Caco-2 (cell line): ENCODE results near the gene SPESP1. TPM values are rescaled to one million over a fixed set of nuclear protein-coding genes. Genes with fewer than 3 reads are reported as not detected.

ENCODE experiments used
- BruUV-seq: library from RNA; stranded (reverse); fragments of 400-500 nt; replicated peaks from 2 replicates; lab custom pipeline; 2021; lab: Mats Ljungman, UMichigan
- CTCF ChIA-PET: fragments of 300-600 bp; sonication (Branson Sonifier 250); formaldehyde crosslinking; loops from one replicate; lab custom pipeline; 2022; ENCODE audit warnings: antibody characterized with exemption; lab: Charles Lee
- POLR2A ChIA-PET: fragments of 300-600 bp; sonication (Branson Sonifier 250); formaldehyde crosslinking; loops from one replicate; lab custom pipeline; 2022; ENCODE audit warnings: antibody characterized with exemption; lab: Charles Lee
- DNase-seq, 2 experiments: peaks; one replicate each; pipeline versions ENCODE4 v3.0.0 to v3.0.0-alpha.2; 2020 to 2022
- H3K27me3 ChIP-seq: replicated peaks from 2 replicates; pipeline ENCODE4 v1.6.0; 2011; ENCODE audit warnings: low read length; ENCODE audit not compliant: control insufficient read depth, insufficient read depth
- H3K36me3 ChIP-seq: 2 replicates; pipeline ENCODE4 v1.5.1; 2011; ENCODE audit warnings: low read length; ENCODE audit not compliant: control insufficient read depth, insufficient read depth
- H3K4me1 ChIP-seq: fragments of 250-450 bp; sonication (Bioruptor Pico); 2 replicates; pipeline ENCODE4 v1.5.1; 2020; ENCODE audit warnings: mild to moderate bottlenecking
- H3K4me3 ChIP-seq: 2 replicates; pipeline ENCODE4 v1.5.1; 2011; ENCODE audit warnings: low read depth, mild to moderate bottlenecking, control low read depth, low read length
- H3K9me3 ChIP-seq: fragments of 250-450 bp; sonication (Bioruptor Pico); 2 replicates; pipeline ENCODE4 v1.5.1; 2020; ENCODE audit warnings: mild to moderate bottlenecking, moderate library complexity
- H3K27ac Mint-ChIP-seq: one replicate; pipeline ENCODE4 v1.8.0; 2022; ENCODE audit warnings: mixed read lengths; ENCODE audit not compliant: unreplicated experiment
- H3K27me3 Mint-ChIP-seq: one replicate; pipeline ENCODE4 v1.8.0; 2022; ENCODE audit warnings: mixed read lengths; ENCODE audit not compliant: insufficient read depth, unreplicated experiment
- H3K36me3 Mint-ChIP-seq: one replicate; pipeline ENCODE4 v1.8.0; 2022; ENCODE audit warnings: mild to moderate bottlenecking, mixed read lengths; ENCODE audit not compliant: insufficient read depth, unreplicated experiment
- H3K4me1 Mint-ChIP-seq: one replicate; pipeline ENCODE4 v1.8.0; 2022; ENCODE audit warnings: low read depth, mixed read lengths; ENCODE audit not compliant: unreplicated experiment
- H3K4me3 Mint-ChIP-seq: one replicate; pipeline ENCODE4 v1.8.0; 2022; ENCODE audit warnings: mild to moderate bottlenecking, moderate library complexity, mixed read lengths; ENCODE audit not compliant: unreplicated experiment
- H3K9me3 Mint-ChIP-seq: one replicate; pipeline ENCODE4 v1.8.0; 2022; ENCODE audit warnings: mixed read lengths; ENCODE audit not compliant: unreplicated experiment
- intact Hi-C: fragments of 100-400 bp; cut with micrococcal nuclease; formaldehyde crosslinking; loops from one replicate; pipeline ENCODE4 v1.10.0; 2022; ENCODE audit not compliant: unreplicated experiment
- total RNA-seq: library from RNA; stranded (reverse); gene quantifications from 2 replicates; pipeline ENCODE4 v1.2.3, GENCODE V29; 2022
- TF ChIP-seq, protein P1 (sequence below), 2 experiments: fragments of 200-600 bp in 1 of 2; IDR thresholded peaks; 1 replicate in 1 of 2; 2 replicates in 1 of 2; pipeline versions ENCODE4 v1.5.1 to v1.8.0; 2011 to 2022; ENCODE audit warnings: antibody characterized with exemption in 1 of 2, control low read depth in 1 of 2, inconsistent platforms in 1 of 2, low read depth in 1 of 2, low read length in 1 of 2, mild to moderate bottlenecking in 1 of 2, moderate library complexity in 1 of 2; ENCODE audit not compliant: insufficient read depth in 1 of 2, severe bottlenecking in 1 of 2, unreplicated experiment in 1 of 2

Gene SPESP1
- total RNA-seq, 1 experiment from 2014 or later, result not detected

- Mint-ChIP-seq H3K4me1 (peaks cover 11% of the 10 kb centered on the region), H3K9me3 (peaks cover 14% of the 10 kb centered on the region), H3K27me3 (no peaks in the 10 kb centered on the region), H3K36me3 (no peaks in the 10 kb centered on the region), H3K27ac (no peak overlapping the region), H3K4me3 (no peak overlapping the region)
- intact Hi-C loops, result no loop called here
- H3K4me3 ChIP-seq, result no peak overlapping the region
- POLR2A ChIA-PET, result no interaction called here
- H3K4me1 ChIP-seq, result peaks cover 24% of the 10 kb centered on the region
- DNase-seq, result no peak
- peaks cover under 1% of the 10 kb centered on the region; the same call in 1 of the 2 replicates for H3K9me3 ChIP-seq
- TF ChIP-seq, protein P1, sequence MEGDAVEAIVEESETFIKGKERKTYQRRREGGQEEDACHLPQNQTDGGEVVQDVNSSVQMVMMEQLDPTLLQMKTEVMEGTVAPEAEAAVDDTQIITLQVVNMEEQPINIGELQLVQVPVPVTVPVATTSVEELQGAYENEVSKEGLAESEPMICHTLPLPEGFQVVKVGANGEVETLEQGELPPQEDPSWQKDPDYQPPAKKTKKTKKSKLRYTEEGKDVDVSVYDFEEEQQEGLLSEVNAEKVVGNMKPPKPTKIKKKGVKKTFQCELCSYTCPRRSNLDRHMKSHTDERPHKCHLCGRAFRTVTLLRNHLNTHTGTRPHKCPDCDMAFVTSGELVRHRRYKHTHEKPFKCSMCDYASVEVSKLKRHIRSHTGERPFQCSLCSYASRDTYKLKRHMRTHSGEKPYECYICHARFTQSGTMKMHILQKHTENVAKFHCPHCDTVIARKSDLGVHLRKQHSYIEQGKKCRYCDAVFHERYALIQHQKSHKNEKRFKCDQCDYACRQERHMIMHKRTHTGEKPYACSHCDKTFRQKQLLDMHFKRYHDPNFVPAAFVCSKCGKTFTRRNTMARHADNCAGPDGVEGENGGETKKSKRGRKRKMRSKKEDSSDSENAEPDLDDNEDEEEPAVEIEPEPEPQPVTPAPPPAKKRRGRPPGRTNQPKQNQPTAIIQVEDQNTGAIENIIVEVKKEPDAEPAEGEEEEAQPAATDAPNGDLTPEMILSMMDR (IDR thresholded peaks at IDR 0.05; ENCODE audit: insufficient read depth in 1 of 2, low read depth in 1 of 2, low read length in 1 of 2, severe bottlenecking in 1 of 2, unreplicated experiment in 1 of 2), result no peak
- no peaks in the 10 kb centered on the region for H3K36me3 ChIP-seq
- no peaks in the 10 kb centered on the region for H3K27me3 ChIP-seq
- CTCF ChIA-PET, result no interaction called here
- BruUV-seq, result no TSS peak
Observed at GRCh38 chr15:68981941-68982340, 51.6 kb downstream of the SPESP1 start.

DNA sequence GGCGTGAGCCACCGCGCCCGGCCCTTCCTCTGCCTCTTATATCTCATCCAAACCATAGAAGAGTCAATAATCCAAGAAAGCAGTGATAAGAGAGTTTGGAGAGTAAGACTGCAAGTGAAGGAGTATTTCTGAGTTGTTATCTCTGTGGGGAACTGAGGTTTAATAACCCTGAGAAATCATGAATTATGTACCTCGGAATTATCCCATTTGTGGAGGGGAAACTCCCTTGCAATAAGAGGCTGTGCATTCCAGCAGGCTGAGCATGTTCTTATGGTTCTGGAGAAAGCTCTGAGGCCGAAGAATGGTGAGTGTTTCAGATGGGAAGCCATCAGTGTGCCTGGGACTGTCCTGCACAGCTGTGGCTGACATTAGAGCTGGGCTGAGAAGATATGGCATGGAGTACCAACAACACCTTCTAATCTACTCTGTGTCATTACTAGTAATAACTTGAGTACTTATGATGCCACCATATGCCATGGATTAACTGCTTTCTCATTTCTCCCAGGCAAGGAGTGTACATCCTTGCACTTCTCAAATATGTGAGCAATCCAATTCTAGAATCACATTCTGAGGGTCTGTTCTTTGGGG lies 52.7 kb downstream of the SPESP1 start:
- no TSS peak for BruUV-seq
- Mint-ChIP-seq H3K36me3 (no peaks in the 10 kb centered on the region), H3K27me3 (no peaks in the 10 kb centered on the region), H3K27ac (no peak overlapping the region), H3K9me3 (peaks cover 3% of the 10 kb centered on the region), H3K4me3 (no peak overlapping the region), H3K4me1 (peaks cover 11% of the 10 kb centered on the region)
- TF ChIP-seq, protein P1 (IDR thresholded peaks at IDR 0.05; ENCODE audit: insufficient read depth in 1 of 2, low read depth in 1 of 2, low read length in 1 of 2, severe bottlenecking in 1 of 2, unreplicated experiment in 1 of 2), result no peak
- Histone ChIP-seq H3K27me3 (no peaks in the 10 kb centered on the region), H3K9me3 (no peaks in the 10 kb centered on the region), H3K4me3 (no peak overlapping the region), H3K36me3 (no peaks in the 10 kb centered on the region), H3K4me1 (peaks cover 24% of the 10 kb centered on the region)
- no peak for DNase-seq
- POLR2A ChIA-PET, result no interaction called here
- intact Hi-C loops, result no loop called here
- CTCF ChIA-PET, result no interaction called here

GRCh38 chr15:68983961-68984481 lies 53.7 kb downstream of the SPESP1 start:
- POLR2A ChIA-PET, result no interaction called here
- Mint-ChIP-seq H3K9me3 (no peaks in the 10 kb centered on the region), H3K27ac (no peak overlapping the region)

More at GRCh38 chr15:68983961-68984481, 53.7 kb downstream of the SPESP1 start:
- Mint-ChIP-seq H3K4me3 (no peak overlapping the region), H3K36me3 (no peaks in the 10 kb centered on the region), H3K27me3 (no peaks in the 10 kb centered on the region), H3K4me1 (peaks cover 11% of the 10 kb centered on the region)
- no peaks in the 10 kb centered on the region for H3K27me3 ChIP-seq
- intact Hi-C loops, result no loop called here
- DNase-seq, result peak in 1 of 2 experiments; percentile 10
- no TSS peak for BruUV-seq
- no peaks in the 10 kb centered on the region for H3K9me3 ChIP-seq
- no peaks in the 10 kb centered on the region for H3K36me3 ChIP-seq
- TF ChIP-seq, protein P1 (IDR thresholded peaks at IDR 0.05; ENCODE audit: insufficient read depth in 1 of 2, low read depth in 1 of 2, low read length in 1 of 2, severe bottlenecking in 1 of 2, unreplicated experiment in 1 of 2), result no peak
- CTCF ChIA-PET, result interaction anchor here (1.0 kb wide), 1 partner anchor 9 kb away, joined by 3 read pairs; no protein-coding TSS in a partner anchor
- no peak overlapping the region for H3K4me3 ChIP-seq
- H3K4me1 ChIP-seq, result peaks cover 24% of the 10 kb centered on the region
